Breast epithelium (tissue), 4 donors: ENCODE data around the gene CIAO3. TPM values are rescaled to one million over a fixed set of nuclear protein-coding genes. Genes with fewer than 3 reads are reported as not detected.
A peak's percentile ranks its signal among the peaks of the same experiment; 100 is the strongest.

ENCODE experiments used
- DNase-seq, 2 donors: peaks; one replicate each; pipeline ENCODE4 v3.0.0-alpha.2; 2019; ENCODE audit warnings: low spot score in 2 of 2
- H3K27ac ChIP-seq, 2 donors: fragments of 200-600 bp; sonication (generic) in 1 of 2; one replicate each; pipeline ENCODE4 v1.5.1; 2016 to 2019; ENCODE audit warnings: mild to moderate bottlenecking in 1 of 2
- H3K27me3 ChIP-seq, 2 donors: fragments of 200-600 bp; sonication (generic) in 1 of 2; one replicate each; pipeline versions ENCODE4 v1.5.1 to v1.6.0; 2017 to 2019; ENCODE audit warnings: control low read depth in 1 of 2, mild to moderate bottlenecking in 1 of 2
- H3K36me3 ChIP-seq: fragments of 200-600 bp; one replicate; pipeline ENCODE4 v1.5.1; 2019
- H3K4me1 ChIP-seq, 2 donors: fragments of 200-600 bp; sonication (generic); one replicate each; pipeline ENCODE4 v1.5.1; 2016 to 2019; ENCODE audit warnings: control low read depth in 1 of 2
- H3K4me3 ChIP-seq, 3 donors: fragments of 200-600 bp; sonication (generic); 1 replicate in 2 of 3; 2 replicates in 1 of 3; pipeline ENCODE4 v1.5.1; 2016 to 2019; ENCODE audit warnings: mild to moderate bottlenecking in 3 of 3, moderate library complexity in 2 of 3
- H3K9me3 ChIP-seq, 2 donors: fragments of 200-600 bp; sonication (generic) in 1 of 2; one replicate each; pipeline ENCODE4 v1.5.1; 2016 to 2019; ENCODE audit warnings: control low read depth in 1 of 2
- POLR2A ChIP-seq: fragments of 450-650 bp; IDR thresholded peaks from one replicate; pipeline ENCODE4 v1.6.1; 2016; ENCODE audit warnings: antibody characterized with exemption, mild to moderate bottlenecking, moderate library complexity
- POLR2AphosphoS5 ChIP-seq, 3 donors: sonication (generic); formaldehyde crosslinking; IDR thresholded peaks; one replicate each; pipeline ENCODE4 v1.6.1; 2017; ENCODE audit warnings: antibody characterized with exemption in 3 of 3
- intact Hi-C: fragments of 100-400 bp; cut with DNase I; formaldehyde crosslinking; loops from one replicate; pipeline ENCODE4 v1.15.1; 2023; ENCODE audit warnings: low total_unique reads
- total RNA-seq, 3 donors: library from RNA; depleted of rRNA; stranded (reverse); fragments of >200 nt; gene quantifications; one replicate each; pipeline ENCODE4 v1.1.0, GENCODE V29; 2016
- TF ChIP-seq, protein P1 (sequence below), 3 donors: fragments of 450-650 bp; IDR thresholded peaks; one replicate each; pipeline ENCODE4 v1.5.1; 2016 to 2017; ENCODE audit warnings: antibody characterized with exemption in 3 of 3, mild to moderate bottlenecking in 3 of 3, moderate library complexity in 3 of 3

CIAO3 gene
- total RNA-seq, 3 donors from 2014 or later: 23.0 to 43.2 (median 41.6) TPM

DNA sequence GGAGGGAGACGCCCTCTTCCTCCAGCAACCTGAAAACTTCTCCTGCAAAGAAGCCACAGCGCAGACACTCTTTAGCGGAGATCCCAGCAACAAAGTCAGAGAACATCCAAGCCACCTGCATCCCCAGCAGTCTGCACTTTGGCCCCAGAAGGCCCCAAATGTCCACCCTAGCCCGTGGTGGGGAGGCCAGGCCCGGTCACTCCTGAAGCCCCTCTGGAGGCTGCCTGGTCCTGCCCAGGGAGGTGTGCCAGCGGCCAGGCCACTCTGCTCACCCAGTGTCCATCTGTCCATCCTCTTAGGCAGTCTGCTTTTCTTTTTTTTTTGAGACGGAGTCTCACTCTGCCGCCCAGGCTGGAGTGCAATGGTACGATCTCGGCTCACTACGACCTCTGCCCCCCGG, 8.5 kb downstream of the CIAO3 start:
- TF ChIP-seq POLR2AphosphoS5 (IDR thresholded peaks at IDR 0.05) (no peak), POLR2A (no peak)
- TF ChIP-seq, protein P1, sequence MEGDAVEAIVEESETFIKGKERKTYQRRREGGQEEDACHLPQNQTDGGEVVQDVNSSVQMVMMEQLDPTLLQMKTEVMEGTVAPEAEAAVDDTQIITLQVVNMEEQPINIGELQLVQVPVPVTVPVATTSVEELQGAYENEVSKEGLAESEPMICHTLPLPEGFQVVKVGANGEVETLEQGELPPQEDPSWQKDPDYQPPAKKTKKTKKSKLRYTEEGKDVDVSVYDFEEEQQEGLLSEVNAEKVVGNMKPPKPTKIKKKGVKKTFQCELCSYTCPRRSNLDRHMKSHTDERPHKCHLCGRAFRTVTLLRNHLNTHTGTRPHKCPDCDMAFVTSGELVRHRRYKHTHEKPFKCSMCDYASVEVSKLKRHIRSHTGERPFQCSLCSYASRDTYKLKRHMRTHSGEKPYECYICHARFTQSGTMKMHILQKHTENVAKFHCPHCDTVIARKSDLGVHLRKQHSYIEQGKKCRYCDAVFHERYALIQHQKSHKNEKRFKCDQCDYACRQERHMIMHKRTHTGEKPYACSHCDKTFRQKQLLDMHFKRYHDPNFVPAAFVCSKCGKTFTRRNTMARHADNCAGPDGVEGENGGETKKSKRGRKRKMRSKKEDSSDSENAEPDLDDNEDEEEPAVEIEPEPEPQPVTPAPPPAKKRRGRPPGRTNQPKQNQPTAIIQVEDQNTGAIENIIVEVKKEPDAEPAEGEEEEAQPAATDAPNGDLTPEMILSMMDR (IDR thresholded peaks at IDR 0.05): no peak
- no peak for DNase-seq
- Histone ChIP-seq H3K27me3 (no peaks in the 10 kb centered on the region), H3K27ac (no peak overlapping the region), H3K9me3 (no peaks in the 10 kb centered on the region), H3K4me3 (no peak overlapping the region), H3K36me3 (no peaks in the 10 kb centered on the region), H3K4me1 (peaks cover 0 to 9% of the 10 kb centered on the region in 2 donors)
- intact Hi-C loops: no loop called here

DNA sequence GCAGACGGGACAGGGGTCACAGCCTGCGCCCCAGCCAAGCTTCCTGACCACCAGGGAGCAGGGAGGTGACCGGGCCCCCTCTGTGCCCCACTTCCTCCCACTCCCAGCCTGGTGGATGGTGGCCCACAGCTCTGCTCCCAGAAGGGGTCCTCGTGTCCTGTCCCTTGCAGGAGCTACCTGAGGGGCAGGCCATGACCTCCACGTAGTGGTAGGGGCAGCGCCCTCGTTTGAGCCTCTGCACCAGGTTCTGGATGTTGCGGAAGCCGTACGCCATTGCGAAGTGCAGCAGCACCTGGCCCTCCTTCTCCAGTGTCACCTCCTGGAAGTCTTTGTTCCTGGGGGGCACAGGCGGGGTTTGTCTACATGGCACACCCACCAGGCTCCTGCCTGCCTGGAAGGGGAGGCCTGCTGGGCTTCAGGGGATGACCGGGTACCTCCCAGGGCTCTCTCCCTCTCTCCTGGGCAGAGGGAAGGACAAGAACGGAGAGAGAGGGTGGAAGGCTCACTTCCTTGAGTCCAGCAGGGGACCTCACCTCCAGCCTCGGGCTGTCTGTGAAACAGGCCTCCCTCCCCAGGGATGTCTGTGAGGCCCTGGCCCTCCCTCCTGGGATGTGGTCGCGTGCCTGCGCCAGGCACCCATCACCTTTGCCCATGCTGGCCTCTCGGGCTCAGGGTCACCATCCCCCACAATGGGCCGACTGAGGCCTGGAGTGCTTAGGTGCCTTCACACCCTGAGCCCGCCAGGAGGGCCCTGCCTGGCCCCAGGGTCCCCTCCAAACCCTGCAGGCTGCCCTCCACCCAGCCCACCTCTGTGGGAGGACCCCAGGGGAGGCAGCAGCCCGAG, 9.9 kb downstream of the CIAO3 start:
- Histone ChIP-seq H3K4me3 (no peak overlapping the region), H3K36me3 (no peaks in the 10 kb centered on the region), H3K9me3 (no peaks in the 10 kb centered on the region), H3K27ac (no peak overlapping the region), H3K4me1 (peaks cover 0 to 16% of the 10 kb centered on the region in 2 donors), H3K27me3 (no peaks in the 10 kb centered on the region)
- no peak for DNase-seq
- TF ChIP-seq POLR2A: no peak
- TF ChIP-seq, protein P1 (IDR thresholded peaks at IDR 0.05): no peak
- no peak for TF ChIP-seq POLR2AphosphoS5 (IDR thresholded peaks at IDR 0.05)
- intact Hi-C loops: no loop called here

DNA sequence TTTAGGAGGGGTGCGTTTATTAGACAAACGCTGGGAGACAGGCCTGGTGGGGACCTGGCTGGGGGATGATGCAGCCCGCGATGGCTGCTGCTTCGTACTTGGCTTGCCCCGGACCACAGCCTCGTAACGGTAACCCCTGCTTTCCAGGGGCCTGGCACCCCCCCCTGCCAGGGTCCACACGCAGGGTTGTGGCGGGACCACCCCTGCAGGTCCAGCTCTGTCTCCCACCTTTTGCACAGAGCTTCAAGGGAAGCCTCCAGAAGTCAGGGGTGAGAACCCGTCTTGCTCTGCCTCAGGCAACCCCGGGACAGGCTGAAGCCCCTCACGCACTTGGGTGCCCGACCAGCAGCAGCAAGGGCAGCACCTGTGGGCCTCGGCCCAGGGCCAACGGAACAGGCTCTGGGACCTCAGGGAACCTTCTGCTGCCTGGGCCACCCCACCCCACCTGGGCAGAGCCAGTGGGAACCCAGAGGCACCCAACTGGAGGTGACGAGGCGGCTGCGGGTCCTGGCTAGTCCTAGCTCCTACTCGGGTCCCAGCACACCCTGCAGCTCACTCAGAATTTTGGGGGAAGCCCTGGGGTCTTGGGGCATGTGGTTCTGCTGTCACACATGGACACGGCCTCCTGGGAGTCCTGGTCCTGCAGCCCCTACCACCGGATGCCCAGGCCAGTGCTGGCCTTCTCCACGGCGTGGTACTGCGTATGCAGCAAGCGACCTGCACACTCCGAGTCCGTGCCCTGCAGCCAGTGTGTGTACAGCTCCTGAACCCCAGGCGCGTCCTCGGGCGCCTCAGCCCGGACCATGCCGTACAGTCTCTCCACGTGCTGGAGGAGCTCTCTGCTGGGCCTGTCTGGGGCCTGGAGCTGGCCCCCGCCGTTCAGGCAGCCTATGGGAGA, 10.8 kb downstream of the CIAO3 start:
- TF ChIP-seq POLR2A: no peak
- TF ChIP-seq POLR2AphosphoS5 (IDR thresholded peaks at IDR 0.05): no peak
- TF ChIP-seq, protein P1 (IDR thresholded peaks at IDR 0.05): no peak
- intact Hi-C loops: no loop called here
- no peak for DNase-seq
- Histone ChIP-seq H3K4me1 (peaks cover 0 to 16% of the 10 kb centered on the region in 2 donors), H3K9me3 (no peaks in the 10 kb centered on the region), H3K36me3 (no peaks in the 10 kb centered on the region), H3K4me3 (no peak overlapping the region), H3K27ac (no peak overlapping the region), H3K27me3 (no peaks in the 10 kb centered on the region)

DNA sequence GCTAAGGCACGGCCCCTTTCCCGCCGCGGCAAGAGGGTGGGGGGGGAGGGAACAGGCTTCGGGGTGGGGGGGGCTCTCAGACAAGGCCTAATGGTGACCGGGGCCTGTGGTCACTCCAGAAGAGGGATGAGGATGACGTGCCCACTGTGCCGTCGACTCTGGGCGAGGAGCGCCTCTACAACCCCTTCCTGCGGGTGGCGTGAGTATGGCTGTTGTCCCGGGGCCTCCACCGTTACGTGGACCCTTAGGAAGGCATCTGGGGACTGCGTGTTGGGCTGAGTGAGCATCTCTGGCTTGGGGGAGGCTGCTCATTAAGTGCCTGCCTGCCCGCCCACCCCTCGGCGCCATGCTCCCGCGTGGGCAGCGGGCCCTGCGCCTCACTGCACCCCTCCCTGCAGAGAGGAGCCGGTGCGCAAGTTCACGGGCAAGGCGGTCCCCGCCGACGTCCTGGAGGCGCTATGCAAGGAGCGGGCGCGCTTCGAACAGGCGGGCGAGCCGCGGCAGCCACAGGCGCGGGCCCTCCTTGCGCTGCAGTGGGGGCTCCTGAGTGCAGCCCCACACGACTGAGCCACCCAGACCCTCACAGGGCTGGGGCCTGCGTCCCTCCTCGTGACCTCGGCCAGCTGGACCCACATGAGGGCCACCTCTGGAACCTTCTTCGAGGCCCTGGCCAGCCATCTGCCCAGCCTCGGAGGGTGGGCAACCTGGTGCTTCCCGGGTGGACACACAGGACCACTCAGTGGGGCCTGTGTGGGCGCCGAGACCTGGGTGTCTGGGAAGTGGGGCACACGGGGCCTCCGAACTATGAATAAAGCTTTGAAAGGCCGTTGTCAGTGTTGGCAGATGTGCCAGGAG, 11.7 kb downstream of the CIAO3 start:
- intact Hi-C loops: no loop called here

More for the DNA sequence above, 11.7 kb downstream of the CIAO3 start:
- Histone ChIP-seq H3K4me1 (peaks cover 0 to 16% of the 10 kb centered on the region in 2 donors), H3K36me3 (no peaks in the 10 kb centered on the region), H3K27me3 (no peaks in the 10 kb centered on the region), H3K27ac (no peak overlapping the region), H3K4me3 (peak overlapping the region in 2 of 3 donors; percentile 61 to 77), H3K9me3 (no peaks in the 10 kb centered on the region)
- TF ChIP-seq, protein P1 (IDR thresholded peaks at IDR 0.05): no peak
- TF ChIP-seq POLR2AphosphoS5 (IDR thresholded peaks at IDR 0.05): no peak
- no peak for TF ChIP-seq POLR2A
- no peak for DNase-seq
